Iris pigment epithelial cell (primary cell): ENCODE data around the gene C11orf42.
"Not testable (repeated sequence)": the region's sequence is repeated elsewhere in the genome, so short reads cannot be mapped to it uniquely, and the experiment has no call there.

Source experiments
- DNase-seq: peaks from one replicate; pipeline ENCODE4 v3.0.0-alpha.2; 2011; ENCODE audit warnings: low read depth

The C11orf42 gene

GRCh38 chr11:6223854-6224253 is 18.5 kb downstream of the C11orf42 start:
- no peak for DNase-seq

DNA sequence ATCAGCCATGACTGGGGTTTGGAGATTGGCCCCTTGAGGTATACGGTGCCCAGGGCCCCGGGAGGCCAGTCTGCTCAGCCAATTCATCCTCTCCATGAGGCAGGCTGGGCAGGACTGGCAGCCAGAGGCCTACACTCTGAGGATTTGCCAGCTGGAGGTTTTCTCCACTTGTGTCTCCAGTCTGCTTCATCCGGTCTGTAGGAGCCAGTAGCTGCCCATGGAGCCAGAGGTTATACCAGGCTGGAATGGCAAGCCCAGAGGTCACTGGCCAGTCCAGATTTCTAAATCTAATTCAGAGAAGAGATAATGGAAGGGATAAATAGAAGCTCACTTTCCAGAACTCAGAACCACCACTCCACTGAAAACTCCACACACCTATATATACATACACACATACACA is 19.1 kb downstream of the C11orf42 start:
- no peak for DNase-seq

GRCh38 chr11:6225024-6225423 is 19.7 kb downstream of the C11orf42 start:
- no peak for DNase-seq

GRCh38 chr11:6225896-6226295 is 20.5 kb downstream of the C11orf42 start:
- no peak for DNase-seq

DNA sequence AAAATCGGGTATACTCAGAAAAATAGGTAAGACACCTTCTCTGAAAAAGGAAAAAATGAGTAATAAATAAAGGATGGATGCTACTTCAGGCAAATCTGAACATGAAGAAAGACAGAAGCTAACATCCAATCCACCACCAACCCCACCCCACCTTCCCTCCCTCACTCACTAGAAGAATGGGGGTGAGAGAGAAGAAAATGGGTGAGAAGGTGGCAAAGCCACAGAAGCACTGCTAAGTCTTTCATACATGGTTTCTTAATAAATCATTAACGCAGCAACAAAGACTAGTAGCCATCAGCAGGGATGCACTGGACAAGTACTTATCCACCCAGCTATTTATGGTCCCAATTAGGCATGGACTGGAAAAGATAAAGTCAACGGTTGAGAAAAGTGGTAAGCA is 23.2 kb downstream of the C11orf42 start:
- DNase-seq = no peak

DNA sequence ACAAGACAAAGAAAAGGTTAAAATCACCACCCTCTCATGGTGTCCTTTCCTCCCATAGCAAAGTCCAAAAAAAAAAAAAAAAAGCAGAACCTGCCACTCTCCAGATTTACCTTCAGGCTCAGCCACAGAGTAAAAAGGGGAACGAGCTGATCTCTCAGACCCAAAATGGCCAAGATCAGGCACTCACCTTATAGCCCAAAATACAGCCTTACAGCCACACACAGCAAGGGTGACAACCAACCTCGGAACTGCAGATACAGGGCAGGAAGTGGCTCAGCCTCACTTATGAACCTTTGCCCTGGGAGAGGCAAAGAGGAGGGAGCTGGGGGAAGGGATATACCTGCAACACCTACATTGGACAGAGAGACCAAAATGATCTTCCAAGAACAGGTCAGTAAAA is 24.6 kb downstream of the C11orf42 start:
- DNase-seq = no peak

GRCh38 chr11:6232899-6233298 is 27.5 kb downstream of the C11orf42 start:
- no peak for DNase-seq

DNA sequence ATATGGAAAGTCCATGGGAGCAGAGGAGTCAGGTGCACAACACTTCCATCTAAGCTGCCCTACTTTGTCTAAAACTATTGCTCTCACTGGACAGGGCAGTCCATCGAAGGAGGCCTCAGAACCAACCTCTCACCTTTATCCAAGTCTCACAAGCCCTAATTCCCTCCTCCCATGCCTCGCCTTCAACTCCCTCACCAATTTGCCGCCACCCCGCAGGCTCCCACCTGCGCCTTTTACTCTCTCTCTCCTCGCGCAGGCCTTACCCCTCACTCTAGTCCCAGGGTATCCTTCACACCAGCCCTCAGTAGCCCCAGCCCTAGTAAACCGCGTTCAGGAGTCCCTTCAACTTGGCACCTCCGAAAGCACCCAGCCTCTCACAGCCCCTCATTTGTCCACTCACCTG is 28.6 kb downstream of the C11orf42 start:
- peak; percentile 8 for DNase-seq

GRCh38 chr11:6234387-6235107 is 29.2 kb downstream of the C11orf42 start, which contains the start of gene FHIP1B:
TSS of gene FHIP1B (minus strand) at chr11:6234636. CDS start at chr11:6224516, 10,120 bp downstream.
- DNase-seq = peak; percentile 100

DNA sequence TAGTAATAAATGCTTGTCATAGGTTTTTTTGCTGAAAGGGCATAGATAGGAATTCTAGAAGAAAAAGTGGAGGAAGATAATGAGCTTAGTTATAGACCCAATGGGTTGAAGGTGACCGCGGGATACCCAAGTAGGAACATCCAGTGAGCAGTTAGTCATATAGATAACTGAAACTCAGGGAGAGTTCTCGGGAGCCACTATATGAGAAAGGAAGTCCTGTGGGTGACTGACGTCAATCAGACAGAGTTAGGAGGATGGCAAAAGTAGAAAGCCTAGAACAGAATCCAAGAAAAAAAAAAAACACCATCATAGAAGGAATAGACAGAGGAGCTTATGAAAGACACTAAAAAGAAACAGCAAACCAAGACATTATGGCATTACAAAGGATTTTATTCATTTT is 31.9 kb downstream of the C11orf42 start:
- no peak for DNase-seq

- DNase-seq = no peak
These were observed 32.5 kb downstream of the C11orf42 start for GRCh38 chr11:6237761-6238302.

DNA sequence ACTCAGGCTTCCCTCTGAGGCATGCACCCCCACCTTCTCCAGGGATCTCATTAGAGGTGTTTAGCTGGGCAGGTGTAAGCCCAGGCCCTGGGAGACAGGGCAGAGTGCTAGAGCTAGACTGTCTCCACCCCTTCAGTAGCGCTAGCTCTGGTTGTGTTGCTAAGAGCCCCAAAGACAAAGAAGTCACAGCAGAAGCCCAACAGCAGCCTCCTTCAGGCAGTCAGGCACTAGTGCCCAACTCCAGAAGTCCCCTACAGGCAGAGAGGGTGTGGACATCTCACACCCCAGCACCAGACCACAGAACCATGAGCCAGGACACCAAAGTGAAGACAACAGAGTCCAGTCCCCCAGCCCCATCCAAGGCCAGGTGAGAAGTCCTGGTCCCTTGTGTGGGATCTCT is 33.5 kb downstream of the C11orf42 start, which contains the start of gene CNGA4:
TSS of gene CNGA4 (plus strand) at position 188 of the 400 bp plus-strand sequence. CDS start at position 306, 118 bp downstream.
- DNase-seq = no peak

DNA sequence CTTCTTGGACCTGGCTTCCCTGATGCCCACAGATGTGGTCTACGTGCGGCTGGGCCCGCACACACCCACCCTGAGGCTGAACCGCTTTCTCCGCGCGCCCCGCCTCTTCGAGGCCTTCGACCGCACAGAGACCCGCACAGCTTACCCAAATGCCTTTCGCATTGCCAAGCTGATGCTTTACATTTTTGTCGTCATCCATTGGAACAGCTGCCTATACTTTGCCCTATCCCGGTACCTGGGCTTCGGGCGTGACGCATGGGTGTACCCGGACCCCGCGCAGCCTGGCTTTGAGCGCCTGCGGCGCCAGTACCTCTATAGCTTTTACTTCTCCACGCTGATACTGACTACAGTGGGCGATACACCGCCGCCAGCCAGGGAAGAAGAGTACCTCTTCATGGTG is 34.8 kb downstream of the C11orf42 start:
- no peak for DNase-seq

DNA sequence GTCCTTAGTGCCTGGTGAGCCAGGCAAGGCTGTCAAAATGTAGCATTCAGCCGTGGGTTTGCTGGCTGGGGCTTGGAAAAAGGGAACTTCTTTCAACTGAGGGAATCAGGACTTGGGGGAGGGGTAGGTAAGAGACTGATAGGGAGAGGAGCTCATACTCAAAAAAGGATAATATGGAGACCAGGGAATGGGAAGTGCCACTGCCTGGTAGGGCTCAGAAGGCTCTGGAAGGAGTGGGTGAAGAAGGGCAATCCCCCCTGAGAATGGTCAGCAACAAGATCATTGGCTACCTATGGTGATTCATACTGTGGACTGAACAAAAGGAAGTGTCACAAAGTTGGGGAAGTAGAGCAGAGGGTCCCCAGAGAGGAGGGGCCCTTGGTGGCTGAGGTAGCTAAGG is 35.4 kb downstream of the C11orf42 start:
- no peak for DNase-seq

GRCh38 chr11:6241316-6241715 is 36.0 kb downstream of the C11orf42 start:
- no peak for DNase-seq

GRCh38 chr11:6245536-6245935 is 40.2 kb downstream of the C11orf42 start:
- no peak for DNase-seq

DNA sequence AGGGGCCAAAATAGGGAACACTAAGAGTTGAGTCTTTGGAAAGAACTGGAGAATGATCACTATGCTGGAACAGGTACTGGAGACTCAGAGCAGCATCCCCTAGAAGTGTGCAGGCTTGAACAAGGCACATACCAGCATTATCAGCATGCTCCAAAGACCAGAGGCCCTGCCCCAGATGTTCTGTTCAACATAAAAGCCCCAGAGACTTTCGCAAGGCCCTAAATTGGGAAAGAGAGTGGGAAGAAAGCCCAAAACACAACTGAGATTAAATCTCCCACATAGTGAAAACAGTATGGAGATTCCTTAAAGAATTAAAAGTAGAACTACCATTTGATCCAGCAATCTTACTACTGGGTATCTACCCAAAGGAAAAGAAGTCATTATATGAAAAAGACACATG is 42.9 kb downstream of the C11orf42 start:
- DNase-seq = peak; percentile 16

- not testable (repeated sequence) for DNase-seq
These were observed 43.5 kb downstream of the C11orf42 start for GRCh38 chr11:6248897-6249296.

GRCh38 chr11:6249770-6250555 is 44.6 kb downstream of the C11orf42 start:
- DNase-seq = peak; percentile 65

DNA sequence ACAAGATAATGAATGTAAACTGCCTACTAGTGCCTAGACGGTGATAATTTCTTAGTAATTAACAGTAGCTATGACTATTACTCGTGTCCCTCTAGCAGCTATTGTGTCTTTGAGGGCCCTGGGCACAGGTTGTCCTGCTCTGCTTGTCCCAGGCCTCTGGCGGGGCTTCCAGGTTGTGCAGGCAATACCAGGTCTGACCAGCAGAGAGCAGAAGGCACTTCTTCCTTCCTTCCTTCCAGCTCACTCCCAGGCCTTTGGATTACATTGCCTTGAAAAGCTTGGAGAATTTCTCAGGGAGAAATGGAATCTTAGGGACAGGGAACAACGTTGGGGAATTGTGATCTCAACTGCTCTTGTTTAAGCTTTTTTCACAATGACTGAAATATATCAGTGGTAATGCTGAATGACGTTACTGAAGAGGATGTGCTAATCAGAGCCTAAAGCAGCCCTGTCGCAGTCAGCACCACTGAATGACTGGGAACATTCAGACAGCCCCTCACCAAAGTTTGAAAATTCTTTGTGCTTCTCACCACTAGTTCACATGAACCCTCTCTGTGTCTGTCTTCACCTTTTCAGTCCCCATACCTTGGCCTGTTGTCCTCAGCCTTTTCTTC is 45.9 kb downstream of the C11orf42 start:
- DNase-seq = peak; percentile 58

DNA sequence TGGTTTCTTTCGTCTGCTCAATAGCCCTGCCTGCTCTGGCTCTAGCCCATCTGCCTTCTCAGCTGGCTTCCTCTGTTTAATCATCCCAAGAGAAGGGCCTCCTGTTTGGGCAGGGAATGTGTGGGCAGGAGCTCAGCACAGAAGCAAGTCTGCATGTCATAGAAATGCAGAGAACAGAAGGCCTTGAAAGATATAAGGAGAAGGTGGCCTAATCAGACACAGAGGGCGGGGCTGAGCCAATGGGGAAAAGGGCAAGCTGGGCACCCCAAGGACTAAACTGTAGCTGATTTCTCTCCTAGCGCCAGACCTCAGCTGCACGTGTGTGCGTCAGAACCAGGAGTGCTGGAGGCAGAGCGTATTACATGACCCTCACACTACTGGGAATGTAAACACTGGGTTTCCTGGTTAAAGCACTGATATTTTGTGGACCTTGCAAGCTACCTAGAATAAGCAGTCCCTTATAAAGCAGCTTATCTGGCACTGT is 46.7 kb downstream of the C11orf42 start:
- peak; percentile 61 for DNase-seq

DNA sequence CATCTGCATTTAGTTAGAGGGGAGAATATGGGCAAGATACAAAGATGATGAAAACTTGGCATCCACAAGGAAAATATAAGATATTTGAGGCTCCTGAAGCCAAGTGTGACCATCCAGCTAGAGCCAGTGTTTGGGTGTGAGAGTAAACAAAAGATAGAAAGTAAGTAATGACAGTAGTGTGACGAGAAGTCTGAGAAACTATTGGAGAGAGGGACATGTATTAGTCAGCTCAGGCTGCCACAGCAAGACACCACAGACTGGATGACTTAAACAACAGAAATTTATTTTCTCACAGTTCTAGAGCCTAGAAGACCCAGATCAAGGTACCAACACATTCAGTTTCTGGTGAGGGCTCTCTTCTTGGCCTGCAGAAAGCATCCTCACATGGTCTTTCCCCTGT is 47.8 kb downstream of the C11orf42 start:
- no peak for DNase-seq
